HepG2 (cell line): ENCODE measurements around the gene SDR39U1. TPM values are rescaled to one million over a fixed set of nuclear protein-coding genes. Genes with fewer than 3 reads are reported as not detected.

Source experiments
- ATF2 ChIP-seq: sonication (generic); formaldehyde crosslinking; IDR thresholded peaks from 2 replicates; pipeline ENCODE4 v1.4.0; 2020; ENCODE audit warnings: missing genetic modification reagents
- ATF7 ChIP-seq, 2 experiments: fragments of 450-650 bp in 1 of 2; sonication (generic) in 1 of 2; formaldehyde crosslinking in 1 of 2; IDR thresholded peaks; 2 replicates each; pipeline versions ENCODE4 v1.4.0 to v1.6.1; 2016 to 2020; ENCODE audit warnings: antibody characterized with exemption in 1 of 2, mild to moderate bottlenecking in 1 of 2, missing genetic modification reagents in 1 of 2
- ELF1 ChIP-seq: sonication (generic); formaldehyde crosslinking; IDR thresholded peaks from 2 replicates; pipeline ENCODE4 v1.4.0; 2020; ENCODE audit warnings: missing genetic modification reagents
- HOXA9 ChIP-seq: sonication (generic); formaldehyde crosslinking; IDR thresholded peaks from 2 replicates; pipeline ENCODE4 v1.8.1; 2022; ENCODE audit warnings: missing genetic modification reagents, mild to moderate bottlenecking, moderate library complexity, borderline replicate concordance
- MIXL1 ChIP-seq: IDR thresholded peaks from 2 replicates; pipeline ENCODE4 v1.6.1; 2016
- MXI1 ChIP-seq: IDR thresholded peaks from 3 replicates; pipeline ENCODE4 v1.6.1; 2012; ENCODE audit warnings: low read depth, low read length, inconsistent platforms, borderline replicate concordance
- PAWR ChIP-seq: sonication (generic); formaldehyde crosslinking; IDR thresholded peaks from 2 replicates; pipeline ENCODE4 v1.4.0; 2020; ENCODE audit warnings: missing genetic modification reagents, mild to moderate bottlenecking, borderline replicate concordance
- PPARG ChIP-seq: conservative IDR thresholded peaks from 2 replicates; pipeline ENCODE4 v1.6.1; 2016; ENCODE audit warnings: missing biosample characterization, missing genetic modification reagents
- SNAI1 ChIP-seq: sonication (generic); formaldehyde crosslinking; IDR thresholded peaks from 2 replicates; pipeline ENCODE4 v1.5.0; 2020; ENCODE audit warnings: mild to moderate bottlenecking, missing genetic modification reagents, borderline replicate concordance
- SNAPC4 ChIP-seq: sonication (generic); formaldehyde crosslinking; IDR thresholded peaks from 2 replicates; pipeline ENCODE4 v1.4.0; 2020; ENCODE audit warnings: mild to moderate bottlenecking, missing genetic modification reagents
- SRSF9 ChIP-seq: fragments of 200-400 bp; formaldehyde crosslinking; IDR thresholded peaks from 2 replicates; pipeline ENCODE4 v1.6.1; 2018; ENCODE audit warnings: borderline replicate concordance, mild to moderate bottlenecking, low read depth, low read length; ENCODE audit not compliant: insufficient read depth, poor library complexity, severe bottlenecking
- ZBTB25 ChIP-seq: IDR thresholded peaks from 2 replicates; pipeline ENCODE4 v1.6.1; 2018; ENCODE audit warnings: missing genetic modification reagents
- ZBTB4 ChIP-seq: sonication (generic); formaldehyde crosslinking; IDR thresholded peaks from 2 replicates; pipeline ENCODE4 v1.4.0; 2020; ENCODE audit warnings: missing genetic modification reagents, mild to moderate bottlenecking, borderline replicate concordance
- ZBTB46 ChIP-seq: sonication (generic); formaldehyde crosslinking; IDR thresholded peaks from 2 replicates; pipeline ENCODE4 v1.4.0; 2020; ENCODE audit warnings: mild to moderate bottlenecking, missing genetic modification reagents, borderline replicate concordance
- ZEB1 ChIP-seq: IDR thresholded peaks from 2 replicates; pipeline ENCODE4 v1.6.1; 2012; ENCODE audit warnings: mild to moderate bottlenecking, low read depth, inconsistent platforms; ENCODE audit not compliant: insufficient replicate concordance
- ZNF558 ChIP-seq: sonication (generic); formaldehyde crosslinking; IDR thresholded peaks from 2 replicates; pipeline ENCODE4 v1.9.0; 2022; ENCODE audit warnings: mild to moderate bottlenecking, missing genetic modification reagents, borderline replicate concordance
- ZNF766 ChIP-seq: sonication (generic); formaldehyde crosslinking; IDR thresholded peaks from 2 replicates; pipeline ENCODE4 v1.5.0; 2020; ENCODE audit warnings: missing genetic modification reagents, borderline replicate concordance
- polyA plus RNA-seq, 8 experiments: library from polyadenylated mRNA; depleted of rRNA in 3 of 8; stranded (reverse) in 7 of 8; unstranded in 1 of 8; fragments of >200 nt; fragmentation: Illumina TruSeq in 4 of 8; extraction: Trizol in 4 of 8; gene quantifications; 2 replicates each; pipeline versions ENCODE4 v1.2.1 to v1.2.3, GENCODE V29; 2011 to 2016; ENCODE audit warnings: low read depth in 4 of 8, missing spikeins in 1 of 8, mixed read lengths in 1 of 8; ENCODE audit not compliant: insufficient read depth in 1 of 8
- total RNA-seq, 5 experiments: library from RNA; depleted of rRNA; stranded (reverse); fragments of >200 nt; fragmentation: Illumina TruSeq; extraction: Trizol; gene quantifications; 2 replicates each; pipeline ENCODE4 v1.2.3, GENCODE V29; 2016; ENCODE audit warnings: low read depth in 1 of 5

The SDR39U1 gene
- total and polyA plus RNA-seq, 2 of the 13 experiments (the other 11 are each of a cell fraction or from before 2014, with no cell fraction given): 34.4 to 129 TPM

- TF ChIP-seq ATF2 (CRISPR knock-in tag) (no peak), SNAPC4 (CRISPR knock-in tag) (peak; percentile 97), PPARG (CRISPR knock-in tag) (no peak), ZNF558 (CRISPR knock-in tag) (no peak), ZBTB46 (CRISPR knock-in tag) (peak; percentile 94; the same call in 1 of the 2 replicates), ELF1 (CRISPR knock-in tag) (no peak), HOXA9 (CRISPR knock-in tag) (no peak), ATF7 (IDR thresholded peaks at IDR 0.05) (no peak), ATF7 (CRISPR knock-in tag; IDR thresholded peaks at IDR 0.05) (peak; percentile 38; the same call in 1 of the 2 replicates), ZNF766 (CRISPR knock-in tag) (no peak), ZBTB4 (CRISPR knock-in tag) (no peak), PAWR (CRISPR knock-in tag) (0 out of 2 replicates have a peak, but pooled peaks have one; percentile 52), SNAI1 (peak; percentile 100; the same call in 1 of the 2 replicates), MXI1 (no peak), ZBTB25 (CRISPR knock-in tag) (no peak), MIXL1 (CRISPR knock-in tag) (no peak), SRSF9 (no peak), ZEB1 (no peak)
Measured at GRCh38 chr14:24441904-24442239, 704 bp downstream of the SDR39U1 start (continued).
